ENCODE results near the gene APBB1IP. TPM values are rescaled to one million over a fixed set of nuclear protein-coding genes. Genes with fewer than 3 reads are reported as not detected.
"Not testable (repeated sequence)": the region's sequence is repeated elsewhere in the genome, so short reads cannot be mapped to it uniquely, and the experiment has no call there.

The APBB1IP gene
- total RNA-seq, 6 experiments from 2014 or later = 30.7 to 37.6 (median 35.5) TPM

DNA sequence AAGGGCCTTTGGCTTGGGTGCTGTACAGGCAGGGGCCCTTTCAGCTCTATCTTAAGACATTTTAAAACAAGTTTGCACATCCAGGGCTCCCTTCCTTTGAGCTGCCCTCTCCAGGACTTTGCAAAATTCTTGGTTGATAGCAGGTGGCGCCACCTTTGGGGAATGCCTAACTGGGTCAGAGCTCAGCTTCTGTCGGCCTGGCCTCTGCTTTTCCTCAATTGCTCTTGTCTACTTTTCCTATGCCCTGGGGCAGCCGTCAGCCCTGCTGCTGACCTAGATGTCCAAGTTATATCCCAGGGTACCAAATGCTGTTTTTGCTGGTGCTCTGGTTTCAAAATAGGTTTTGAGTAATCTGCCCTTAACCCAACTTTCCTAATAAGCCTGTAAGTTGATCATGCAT lies 65.8 kb downstream of the APBB1IP start:
- TF ChIP-seq, protein P1, sequence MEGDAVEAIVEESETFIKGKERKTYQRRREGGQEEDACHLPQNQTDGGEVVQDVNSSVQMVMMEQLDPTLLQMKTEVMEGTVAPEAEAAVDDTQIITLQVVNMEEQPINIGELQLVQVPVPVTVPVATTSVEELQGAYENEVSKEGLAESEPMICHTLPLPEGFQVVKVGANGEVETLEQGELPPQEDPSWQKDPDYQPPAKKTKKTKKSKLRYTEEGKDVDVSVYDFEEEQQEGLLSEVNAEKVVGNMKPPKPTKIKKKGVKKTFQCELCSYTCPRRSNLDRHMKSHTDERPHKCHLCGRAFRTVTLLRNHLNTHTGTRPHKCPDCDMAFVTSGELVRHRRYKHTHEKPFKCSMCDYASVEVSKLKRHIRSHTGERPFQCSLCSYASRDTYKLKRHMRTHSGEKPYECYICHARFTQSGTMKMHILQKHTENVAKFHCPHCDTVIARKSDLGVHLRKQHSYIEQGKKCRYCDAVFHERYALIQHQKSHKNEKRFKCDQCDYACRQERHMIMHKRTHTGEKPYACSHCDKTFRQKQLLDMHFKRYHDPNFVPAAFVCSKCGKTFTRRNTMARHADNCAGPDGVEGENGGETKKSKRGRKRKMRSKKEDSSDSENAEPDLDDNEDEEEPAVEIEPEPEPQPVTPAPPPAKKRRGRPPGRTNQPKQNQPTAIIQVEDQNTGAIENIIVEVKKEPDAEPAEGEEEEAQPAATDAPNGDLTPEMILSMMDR (IDR thresholded peaks at IDR 0.05) = peak; percentile 51
- Mint-ChIP-seq H3K27ac (no peak overlapping the region), H3K36me3 (ENCODE audit: low read depth) (peaks cover 45% of the 10 kb centered on the region), H3K4me3 (no peak overlapping the region), H3K4me1 (ENCODE audit: low read depth) (peaks cover 25% of the 10 kb centered on the region), H3K9me3 (no peaks in the 10 kb centered on the region; the same call in 1 of the 2 replicates), H3K27me3 (ENCODE audit: insufficient read depth) (no peaks in the 10 kb centered on the region)
- DNase-seq = no peak

DNA sequence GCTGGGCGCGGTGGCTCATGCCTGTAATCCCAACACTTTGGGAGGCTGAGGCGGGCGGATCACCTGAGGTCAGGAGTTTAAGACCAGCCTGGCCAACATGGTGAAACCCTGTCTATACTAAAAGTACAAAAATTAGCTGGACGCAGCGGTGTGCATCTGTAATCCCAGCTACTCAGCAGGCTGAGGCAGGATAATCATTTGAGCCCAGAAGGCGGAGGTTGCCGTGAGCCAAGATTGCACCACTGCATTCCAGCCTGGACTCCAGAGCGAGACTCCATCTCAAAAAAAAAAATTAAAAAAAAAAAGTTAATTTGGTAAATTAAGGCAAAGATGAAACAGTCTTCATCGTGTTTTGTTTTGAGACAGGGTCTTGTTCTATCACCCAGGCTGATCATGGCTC lies 66.3 kb downstream of the APBB1IP start:
- H3K27ac Mint-ChIP-seq = not testable (repeated sequence)
- H3K4me1 Mint-ChIP-seq (ENCODE audit: low read depth) = peaks cover 28% of the 10 kb centered on the region

DNA sequence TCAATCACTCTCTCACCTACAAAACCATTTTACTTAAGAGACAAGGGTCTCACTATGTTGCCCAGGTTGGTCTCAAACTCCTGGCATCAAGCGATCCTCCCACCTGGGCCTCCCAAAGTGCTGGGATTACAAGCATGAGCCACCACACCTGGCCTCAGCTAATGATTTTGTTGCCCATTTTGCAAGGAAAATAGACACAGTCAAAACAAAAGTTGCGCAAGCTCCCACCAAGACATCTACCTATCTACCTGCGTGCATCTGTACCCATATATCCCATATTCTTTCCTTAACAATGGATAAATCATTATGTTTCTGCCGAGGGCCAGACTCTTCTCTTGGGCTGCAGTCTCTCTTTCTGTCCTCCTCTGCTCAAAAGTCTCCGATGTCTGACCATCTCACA lies 67.3 kb downstream of the APBB1IP start:
- no peak overlapping the region for H3K27ac Mint-ChIP-seq
- H3K9me3 Mint-ChIP-seq = peaks cover under 1% of the 10 kb centered on the region; the same call in 1 of the 2 replicates
- no peak overlapping the region for H3K4me3 Mint-ChIP-seq
- peaks cover 48% of the 10 kb centered on the region for H3K36me3 Mint-ChIP-seq (ENCODE audit: low read depth)
- DNase-seq = no peak
- no peaks in the 10 kb centered on the region for H3K27me3 Mint-ChIP-seq (ENCODE audit: insufficient read depth)
- H3K4me1 Mint-ChIP-seq (ENCODE audit: low read depth) = peaks cover 26% of the 10 kb centered on the region
- TF ChIP-seq, protein P1 (IDR thresholded peaks at IDR 0.05) = no peak

More for the DNA sequence above, 66.3 kb downstream of the APBB1IP start:
- H3K4me3 Mint-ChIP-seq; DNase-seq; H3K9me3 Mint-ChIP-seq; H3K27me3 Mint-ChIP-seq (ENCODE audit: insufficient read depth): not testable (repeated sequence)
- H3K36me3 Mint-ChIP-seq (ENCODE audit: low read depth) = peaks cover 48% of the 10 kb centered on the region

DNA sequence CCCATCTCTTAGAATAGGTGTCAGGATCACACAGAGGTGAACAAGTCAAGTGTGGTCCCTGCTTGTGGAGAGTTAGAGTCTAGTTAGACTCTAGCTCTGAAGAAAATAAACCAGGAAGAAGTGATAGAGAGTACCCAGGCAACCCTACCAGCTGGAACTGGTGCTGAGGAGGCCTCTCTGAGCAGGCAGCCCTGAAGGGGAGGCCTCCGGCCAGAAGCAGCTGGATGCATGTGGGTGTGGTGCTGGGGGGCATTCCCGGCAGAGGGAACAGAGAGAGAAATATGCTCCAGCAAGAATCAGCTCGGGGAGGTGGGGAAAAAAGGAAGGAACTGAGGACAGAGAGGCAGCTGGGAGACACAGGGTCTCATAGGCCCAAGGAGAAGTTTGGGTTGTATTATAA lies 68.6 kb downstream of the APBB1IP start:
- peaks cover 49% of the 10 kb centered on the region for H3K36me3 Mint-ChIP-seq (ENCODE audit: low read depth)
- no peak overlapping the region for H3K4me3 Mint-ChIP-seq
- DNase-seq = no peak
- TF ChIP-seq, protein P1 (IDR thresholded peaks at IDR 0.05) = no peak
- H3K9me3 Mint-ChIP-seq = peaks cover 6% of the 10 kb centered on the region; the same call in 1 of the 2 replicates
- peaks cover 26% of the 10 kb centered on the region for H3K4me1 Mint-ChIP-seq (ENCODE audit: low read depth)
- no peaks in the 10 kb centered on the region for H3K27me3 Mint-ChIP-seq (ENCODE audit: insufficient read depth)
- H3K27ac Mint-ChIP-seq = peak overlapping the region; percentile 34

DNA sequence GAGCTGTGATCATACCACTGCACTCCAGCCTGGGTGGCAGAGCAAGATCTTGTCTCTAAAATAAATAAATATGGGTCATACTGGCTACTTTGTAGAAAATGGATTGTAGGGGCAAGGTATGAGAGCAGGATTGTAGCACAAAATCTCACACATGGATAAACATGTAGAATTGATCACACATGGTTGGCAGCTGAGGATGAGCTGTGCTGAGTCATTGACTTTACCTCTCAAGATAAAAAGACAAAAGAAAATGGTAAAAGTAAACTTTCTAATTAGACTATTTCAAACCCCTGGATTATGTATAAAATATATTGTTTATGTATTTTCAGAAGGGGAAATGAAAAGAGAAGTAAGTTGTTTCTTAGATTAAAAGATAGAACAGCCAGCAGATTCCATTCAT lies 69.3 kb downstream of the APBB1IP start:
- TF ChIP-seq, protein P1 (IDR thresholded peaks at IDR 0.05) = no peak
- no peak for DNase-seq

DNA sequence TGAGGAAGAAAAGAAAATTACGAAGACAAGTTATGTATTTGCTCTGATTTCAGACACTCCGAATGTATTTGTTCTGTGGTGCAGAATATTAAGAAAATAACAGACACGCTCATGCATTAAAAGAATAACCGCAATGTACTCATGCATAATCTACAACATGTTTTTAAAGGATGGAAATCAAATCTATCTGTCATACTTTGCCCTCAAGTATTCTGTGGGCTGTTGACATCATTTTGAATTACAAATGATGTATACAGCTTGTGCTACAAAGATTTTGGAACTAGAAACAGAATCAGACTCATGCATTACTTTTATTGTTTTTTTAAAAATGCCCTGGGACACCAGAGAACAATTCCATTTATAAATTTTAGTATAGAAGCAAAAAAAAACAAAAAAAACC lies 69.9 kb downstream of the APBB1IP start:
- H3K9me3 Mint-ChIP-seq = peaks cover 6% of the 10 kb centered on the region

More for the DNA sequence above, 69.3 kb downstream of the APBB1IP start:
- peaks cover 55% of the 10 kb centered on the region for H3K36me3 Mint-ChIP-seq (ENCODE audit: low read depth)
- no peak overlapping the region for H3K4me3 Mint-ChIP-seq
- H3K4me1 Mint-ChIP-seq (ENCODE audit: low read depth) = peaks cover 26% of the 10 kb centered on the region
- peaks cover 6% of the 10 kb centered on the region; the same call in 1 of the 2 replicates for H3K9me3 Mint-ChIP-seq
- H3K27ac Mint-ChIP-seq = peak overlapping the region; percentile 39; the same call in 1 of the 2 replicates
- no peaks in the 10 kb centered on the region for H3K27me3 Mint-ChIP-seq (ENCODE audit: insufficient read depth)

More for the DNA sequence above, 69.9 kb downstream of the APBB1IP start:
- TF ChIP-seq, protein P1 (IDR thresholded peaks at IDR 0.05) = no peak
- Mint-ChIP-seq H3K36me3 (ENCODE audit: low read depth) (peaks cover 61% of the 10 kb centered on the region), H3K27ac (no peak overlapping the region; the same call in 1 of the 2 replicates), H3K4me3 (no peak overlapping the region), H3K4me1 (ENCODE audit: low read depth) (peaks cover 26% of the 10 kb centered on the region), H3K27me3 (ENCODE audit: insufficient read depth) (no peaks in the 10 kb centered on the region)
- DNase-seq = no peak
